GM21381 (cell line): ENCODE results near the gene RTL1.

Experiments
- ATAC-seq: cut with Tn5 transposase; IDR thresholded peaks from one replicate; pipeline ENCODE4 v1.9.1; 2021; ENCODE audit warnings: mild to moderate bottlenecking, moderate library complexity; ENCODE audit not compliant: unreplicated experiment

The RTL1 gene

DNA sequence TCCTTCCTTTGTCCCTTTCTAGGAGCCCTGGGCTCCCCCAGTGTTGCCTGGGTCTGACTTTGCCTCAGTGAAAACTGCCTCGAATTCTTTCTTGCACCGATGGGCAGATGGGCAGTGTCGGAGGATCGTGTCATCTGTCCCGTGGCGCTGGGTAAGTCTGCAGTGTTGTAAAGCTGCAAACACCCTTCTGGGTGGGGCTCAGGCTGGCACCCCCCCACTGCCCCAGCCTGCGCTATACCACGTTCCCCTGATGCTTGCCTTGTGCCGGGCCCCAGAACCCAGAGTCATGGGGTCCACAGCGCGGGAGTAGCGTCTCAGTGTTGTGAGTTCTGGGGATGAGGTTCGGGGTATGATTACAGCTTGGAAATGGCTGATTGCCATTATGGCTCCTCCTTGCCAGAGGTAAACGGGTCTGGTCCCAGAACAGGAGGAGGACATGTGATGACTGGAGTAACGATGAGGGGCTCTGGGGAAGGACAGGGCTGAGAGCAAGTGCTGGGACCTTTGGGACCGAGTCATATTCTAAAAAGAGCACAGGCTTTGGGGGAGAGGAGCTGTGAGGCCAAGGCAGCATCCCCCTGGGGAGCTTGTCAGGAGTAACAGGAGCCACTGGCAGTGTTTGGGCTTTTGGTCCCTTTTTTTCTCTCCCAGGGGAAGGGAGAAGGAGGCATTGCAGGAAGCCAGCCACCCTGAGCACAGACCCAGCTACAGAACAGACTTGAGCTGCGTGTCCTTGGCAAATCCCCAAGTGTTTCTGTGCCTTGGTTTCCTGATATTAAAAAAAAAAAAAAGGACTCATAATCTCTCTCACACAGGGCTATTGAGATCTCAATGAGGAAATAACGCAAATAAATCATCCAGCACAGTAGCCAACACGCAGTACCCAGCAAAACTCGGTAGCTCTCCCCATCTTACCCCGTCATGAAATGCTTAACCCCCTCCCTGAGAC lies 4.3 kb downstream of the RTL1 start:
- ATAC-seq, result no peak

DNA sequence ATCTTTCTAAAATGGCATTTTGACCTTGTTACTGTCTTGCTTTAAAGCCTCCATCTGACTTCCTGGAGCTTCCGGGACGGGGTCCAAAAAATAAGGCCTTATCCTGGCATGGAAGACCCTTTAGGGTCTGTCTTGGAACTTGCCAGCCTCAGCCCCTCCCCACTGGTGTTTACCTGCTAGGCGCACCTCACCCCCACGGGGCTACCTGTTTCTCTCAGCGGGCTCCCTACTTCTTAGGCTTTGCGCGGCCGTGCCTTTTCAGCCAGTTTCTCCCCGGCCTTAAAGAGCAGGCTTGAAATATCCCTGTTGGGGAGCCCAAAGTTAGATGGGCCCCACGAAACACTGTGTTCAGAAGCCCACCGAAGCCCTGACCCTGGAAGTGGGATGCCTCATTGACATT lies 5.1 kb downstream of the RTL1 start:
- ATAC-seq, result no peak

DNA sequence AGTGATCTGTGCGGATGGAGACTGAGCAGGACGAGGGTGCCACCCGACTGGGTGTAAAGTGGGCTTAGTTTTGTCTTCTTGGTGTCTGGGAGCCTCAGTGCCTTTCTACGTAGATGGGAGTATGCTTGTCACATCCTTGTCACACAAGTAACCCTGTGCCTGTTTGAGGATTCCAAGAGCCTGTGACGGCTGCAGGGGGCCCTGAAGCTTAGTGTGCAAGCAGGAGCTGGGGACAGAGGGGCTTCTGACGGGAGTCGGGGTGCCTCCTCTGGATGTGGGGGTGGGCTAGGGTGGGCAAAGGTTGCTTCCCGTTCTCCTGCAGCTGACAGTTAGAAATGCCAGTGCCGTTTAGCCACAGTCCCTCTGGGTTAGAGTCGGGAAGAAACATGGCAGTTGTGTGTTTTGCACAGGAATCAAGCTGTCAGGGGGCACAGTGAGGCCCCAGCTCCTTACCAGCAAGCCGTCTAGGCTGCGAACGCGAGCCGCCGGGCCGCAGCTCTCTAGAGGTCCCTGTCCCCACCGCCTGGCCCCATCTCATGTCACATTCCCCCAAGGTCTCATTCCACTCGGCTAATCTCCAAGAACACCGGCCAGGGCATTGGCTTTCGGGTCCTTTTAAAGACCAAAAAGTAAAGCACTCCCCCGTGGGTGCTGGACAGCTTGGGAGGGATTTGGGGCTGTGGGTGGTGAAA lies 7.0 kb downstream of the RTL1 start:
- no peak for ATAC-seq

DNA sequence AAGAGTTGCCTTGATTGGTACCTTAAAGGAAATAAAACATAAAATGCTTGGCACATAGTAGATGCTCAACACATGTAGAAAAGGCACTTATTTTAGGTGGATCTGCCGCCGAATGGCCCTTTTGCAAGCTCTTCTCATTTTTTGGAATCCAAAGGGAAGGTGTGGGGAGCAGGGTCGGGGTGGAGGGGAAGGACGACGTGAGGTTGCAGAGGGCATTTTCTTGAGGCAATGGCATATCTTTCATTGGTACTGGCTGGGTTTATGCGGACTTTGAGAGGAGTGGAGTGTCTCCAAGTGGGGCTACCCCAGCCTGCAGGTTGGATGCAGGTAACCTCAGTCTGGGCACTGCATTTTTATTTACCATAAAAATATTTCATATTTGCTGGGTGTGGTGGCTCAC lies 8.1 kb downstream of the RTL1 start:
- ATAC-seq, result no peak

DNA sequence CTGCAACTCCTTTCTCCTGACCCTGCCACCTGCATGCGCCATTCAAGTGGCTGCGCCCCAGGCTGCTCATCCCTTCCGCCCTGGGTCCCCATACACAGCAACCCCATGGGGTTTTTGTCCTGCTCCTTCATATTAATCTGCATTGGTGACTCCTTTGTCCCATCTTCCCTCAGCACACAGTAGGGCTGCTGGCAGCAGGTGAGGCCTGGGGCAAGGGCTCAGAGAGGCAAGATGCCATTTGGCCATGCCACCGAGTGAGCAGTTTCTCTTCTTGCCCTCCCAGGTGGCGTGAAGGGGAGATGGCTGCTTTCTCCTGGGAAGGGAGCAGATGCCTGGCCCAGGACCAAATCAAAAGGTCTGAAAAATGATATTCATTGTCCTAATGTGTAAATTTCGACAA lies 9.1 kb downstream of the RTL1 start:
- ATAC-seq, result no peak

DNA sequence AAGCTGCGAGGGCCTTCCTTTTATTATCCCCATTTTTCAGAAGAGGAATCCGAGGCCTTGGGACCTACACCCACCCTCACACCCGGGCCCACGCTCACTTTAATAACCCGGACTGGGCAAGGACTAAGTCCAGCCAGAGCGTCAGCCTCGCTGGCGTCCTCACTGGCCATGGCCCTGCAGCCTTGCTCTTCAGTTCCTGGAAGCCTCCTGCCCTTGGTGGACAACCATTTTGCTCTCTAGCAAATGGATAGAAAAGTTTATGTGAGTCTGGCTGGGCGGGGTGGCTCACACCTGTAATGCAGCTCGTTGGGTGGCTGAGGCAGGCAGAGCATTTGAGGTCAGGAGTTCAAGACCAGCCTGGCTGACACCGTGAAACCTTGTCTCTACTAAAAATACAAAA lies 9.8 kb downstream of the RTL1 start:
- ATAC-seq, result no peak

DNA sequence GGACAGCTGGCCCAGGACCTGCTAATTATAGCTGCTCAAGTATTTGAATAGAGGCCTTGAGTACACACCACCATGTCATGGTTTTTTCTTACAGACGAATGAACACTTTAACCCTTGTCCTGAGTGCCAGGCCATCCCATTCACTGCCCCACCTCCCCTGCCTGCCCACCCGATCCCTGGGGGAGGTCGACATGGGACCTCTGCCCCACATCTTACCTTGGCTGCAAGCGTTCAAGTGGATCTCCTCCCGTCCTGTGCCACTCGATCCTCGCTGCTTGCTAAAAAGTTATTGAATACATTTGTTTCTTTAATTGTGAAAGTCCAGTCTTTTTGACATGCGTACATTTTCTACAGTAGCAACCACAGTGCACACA lies 10.3 kb downstream of the RTL1 start:
- ATAC-seq, result no peak

DNA sequence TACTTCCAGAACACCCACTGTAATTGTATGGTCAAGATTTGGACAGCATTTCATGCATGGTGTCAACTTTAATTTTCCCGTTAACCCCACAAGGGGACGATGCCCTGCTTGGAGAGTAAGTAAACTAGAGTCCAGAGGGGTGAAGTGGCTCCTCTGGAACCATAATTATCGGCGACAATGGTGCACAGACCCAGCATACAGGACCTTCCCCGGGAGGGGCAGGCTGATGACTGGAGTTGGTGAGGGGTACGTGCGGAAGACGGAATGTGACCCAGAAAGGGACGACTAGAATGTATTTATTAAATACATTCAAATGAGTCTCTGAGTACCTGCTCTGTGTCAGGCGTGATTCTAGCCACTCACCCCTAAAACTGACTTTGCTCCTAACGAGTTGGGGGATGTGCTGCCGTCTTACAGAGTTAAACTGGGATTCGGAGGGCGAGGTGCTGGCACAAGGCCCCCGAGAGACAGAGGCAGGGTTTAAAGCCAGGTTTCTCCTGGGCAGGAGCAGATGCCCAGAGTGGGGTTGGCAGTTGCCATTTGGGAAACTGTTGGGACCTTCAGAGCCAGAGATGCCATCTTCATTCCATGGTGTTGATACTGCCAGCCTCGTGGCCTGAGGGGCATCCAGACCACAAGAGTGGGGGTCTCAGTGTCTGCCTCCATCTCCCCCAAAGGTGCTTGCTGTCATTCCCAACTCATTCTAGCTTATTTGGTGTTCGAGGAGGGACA lies 10.9 kb downstream of the RTL1 start:
- ATAC-seq, result no peak

DNA sequence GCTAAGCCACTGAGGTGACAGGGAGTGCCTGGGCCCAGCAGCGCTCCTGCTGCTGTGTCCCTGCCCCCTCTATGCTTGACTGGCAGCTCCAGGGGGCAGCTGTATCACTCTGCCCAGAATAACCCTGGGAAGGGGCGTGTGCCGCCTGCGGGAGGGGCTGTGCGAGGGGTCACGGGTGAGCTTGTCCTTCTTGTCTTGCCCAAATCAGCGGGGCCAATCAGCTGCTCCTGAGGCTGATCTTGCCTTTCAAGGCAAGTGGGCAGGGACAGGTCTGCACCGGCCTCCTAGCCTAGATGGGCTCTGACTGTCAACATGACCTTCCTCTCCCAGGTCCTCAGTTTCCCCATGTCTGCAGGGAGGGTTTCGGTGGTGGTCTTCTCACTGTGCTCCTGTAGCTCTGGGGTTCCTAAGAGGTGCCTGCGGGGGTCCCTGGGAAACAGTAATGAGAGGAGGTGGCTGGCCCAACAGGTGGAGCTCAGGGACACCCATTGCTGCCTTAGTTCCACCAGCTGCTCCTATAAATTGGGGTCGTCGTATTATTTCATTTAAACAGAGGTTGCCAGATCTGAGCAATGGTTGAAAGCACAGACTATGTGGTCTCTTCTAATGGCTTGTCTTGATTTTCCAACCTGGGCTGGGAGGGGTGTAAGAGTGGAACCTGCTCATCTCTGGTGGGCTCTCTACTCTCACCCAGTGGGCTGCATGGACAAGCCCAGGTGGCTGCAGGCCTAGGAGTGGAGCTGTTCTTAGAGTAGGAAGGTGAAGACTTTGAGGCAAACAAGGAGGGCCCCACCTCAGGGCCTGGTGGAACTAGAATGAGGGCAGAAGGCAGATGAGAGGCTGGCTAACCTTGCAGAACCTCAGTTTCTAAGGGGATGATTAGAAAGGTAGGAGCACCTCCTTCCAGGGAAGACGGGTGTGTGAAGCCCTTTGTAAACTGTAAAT lies 11.7 kb downstream of the RTL1 start:
- no peak for ATAC-seq

DNA sequence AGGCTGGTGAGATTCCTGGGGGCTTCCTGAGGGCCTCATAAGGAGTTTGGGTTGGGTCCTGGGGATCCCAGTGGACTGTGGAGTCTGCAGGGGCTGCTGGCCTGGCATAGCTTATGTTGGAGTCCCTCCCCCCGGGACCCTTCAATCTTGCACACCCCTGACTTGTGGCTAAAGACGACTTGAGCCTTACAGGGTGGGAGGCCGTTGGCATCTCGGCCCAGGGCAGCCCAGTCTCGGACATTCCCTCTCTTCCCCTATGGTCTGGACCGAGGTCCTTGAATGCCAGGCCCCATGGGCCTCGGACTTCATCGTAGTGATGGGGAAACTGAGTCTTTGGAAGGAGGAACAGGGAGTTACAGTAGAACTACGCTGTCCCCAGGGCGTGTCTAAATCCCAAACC lies 12.5 kb downstream of the RTL1 start:
- ATAC-seq, result no peak

DNA sequence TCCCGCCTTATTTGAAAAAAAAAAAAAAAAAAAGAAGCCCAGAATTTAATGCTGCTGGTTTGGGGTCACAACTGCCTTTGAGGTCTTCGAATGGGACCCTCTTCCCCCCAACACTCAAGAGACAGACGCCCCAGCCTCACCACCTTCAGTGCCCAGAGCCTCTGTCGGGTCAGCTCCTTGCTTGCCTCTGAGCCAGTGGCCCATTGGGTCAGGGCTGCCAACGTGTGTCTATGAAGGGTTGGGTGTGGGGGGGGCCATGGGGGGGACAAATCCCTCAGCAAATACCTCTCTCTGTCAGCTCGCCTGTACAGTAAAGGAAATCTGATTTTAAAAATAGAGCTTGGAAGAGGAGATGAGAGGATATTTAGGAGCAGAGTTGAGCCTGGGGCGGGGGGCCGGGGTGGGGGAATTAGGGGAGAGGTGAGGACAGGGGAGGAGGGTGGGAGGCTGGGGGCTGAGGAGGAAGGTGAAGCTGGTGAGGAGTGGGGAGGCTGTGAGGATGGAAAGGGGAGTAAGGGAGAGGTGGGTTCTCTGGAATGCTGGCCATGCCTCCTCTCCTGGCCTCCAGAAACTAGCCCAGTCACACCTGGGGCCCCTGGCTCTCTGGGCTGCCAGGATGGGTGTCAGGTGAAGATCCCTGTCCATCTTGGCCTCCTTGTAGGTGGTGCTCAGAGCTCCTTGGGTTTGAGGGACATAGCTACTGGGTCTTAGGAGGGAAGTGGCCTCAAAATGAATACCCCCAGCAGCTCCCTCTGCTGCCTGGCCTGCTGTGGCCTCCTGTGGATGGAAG lies 13.3 kb downstream of the RTL1 start:
- no peak for ATAC-seq

DNA sequence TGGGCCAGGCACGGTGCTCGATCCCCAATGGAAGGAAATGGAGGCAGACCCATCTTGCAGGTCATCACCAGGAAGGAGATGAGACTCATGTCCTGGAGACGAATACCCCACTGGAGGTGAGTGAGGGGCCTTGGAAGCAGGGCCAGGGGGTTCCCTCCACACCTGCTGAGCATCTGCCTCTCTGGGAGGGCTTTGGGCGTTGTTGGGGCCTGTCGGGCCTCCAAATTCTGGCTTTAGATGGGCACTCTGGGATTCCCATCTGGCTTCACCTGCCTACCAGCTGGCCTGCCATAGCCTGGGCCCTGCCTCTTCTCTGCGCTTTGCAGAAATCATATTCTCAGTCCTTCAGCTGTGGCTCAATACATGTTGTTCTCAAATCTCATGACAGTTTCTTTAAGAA lies 13.9 kb downstream of the RTL1 start:
- no peak for ATAC-seq

DNA sequence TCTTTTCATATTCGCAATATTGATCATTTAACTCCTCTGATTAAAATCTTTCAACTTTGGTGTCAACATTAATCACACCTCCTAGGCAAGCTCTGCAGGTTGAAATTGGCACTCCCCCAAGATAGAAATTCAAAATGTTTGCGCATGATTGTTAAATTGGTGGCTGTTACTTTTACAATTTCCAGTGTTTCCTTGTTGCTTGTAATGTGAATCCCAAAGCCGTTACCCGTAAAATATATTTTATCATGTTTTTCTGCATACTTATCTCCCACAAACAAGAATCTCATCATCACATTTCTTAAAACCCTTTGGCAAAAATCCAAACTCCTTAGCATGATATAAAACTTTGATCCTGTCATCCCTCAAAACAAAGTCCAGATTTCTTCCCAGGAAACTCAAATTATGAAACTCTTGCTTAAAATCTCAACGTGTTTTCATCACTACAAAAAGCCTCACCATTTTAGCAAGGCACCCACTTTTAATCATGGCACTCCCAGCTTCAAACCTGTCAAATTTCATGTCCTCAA lies 14.7 kb downstream of the RTL1 start:
- no peak for ATAC-seq

DNA sequence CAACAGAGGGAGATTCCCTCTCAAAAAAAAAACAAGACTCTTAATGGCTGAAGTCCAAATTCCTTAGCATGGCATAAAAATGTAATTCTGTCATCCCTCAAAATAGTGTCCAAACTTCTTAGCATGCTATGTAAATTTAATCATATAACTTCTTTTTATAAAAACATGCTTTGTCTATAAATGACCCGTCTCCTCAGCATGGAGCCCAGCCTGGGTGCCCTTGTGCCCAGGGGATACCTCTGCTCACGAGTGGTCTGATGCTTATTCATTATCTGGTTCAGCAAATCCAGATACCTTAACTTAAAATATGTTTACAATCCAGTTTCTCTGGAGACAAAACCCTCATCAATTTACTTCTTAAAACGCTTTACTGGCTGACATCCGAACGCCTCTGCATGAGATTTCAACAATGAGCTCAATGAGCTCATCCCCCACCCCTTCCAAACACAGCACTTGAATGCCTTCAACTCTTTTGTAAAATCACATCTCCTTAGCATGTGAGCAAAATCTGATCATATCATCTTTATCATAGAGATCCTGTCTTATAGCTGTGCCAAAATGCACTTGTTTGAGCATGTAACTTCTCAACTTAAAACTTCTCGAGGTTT lies 15.7 kb downstream of the RTL1 start:
- ATAC-seq, result no peak

DNA sequence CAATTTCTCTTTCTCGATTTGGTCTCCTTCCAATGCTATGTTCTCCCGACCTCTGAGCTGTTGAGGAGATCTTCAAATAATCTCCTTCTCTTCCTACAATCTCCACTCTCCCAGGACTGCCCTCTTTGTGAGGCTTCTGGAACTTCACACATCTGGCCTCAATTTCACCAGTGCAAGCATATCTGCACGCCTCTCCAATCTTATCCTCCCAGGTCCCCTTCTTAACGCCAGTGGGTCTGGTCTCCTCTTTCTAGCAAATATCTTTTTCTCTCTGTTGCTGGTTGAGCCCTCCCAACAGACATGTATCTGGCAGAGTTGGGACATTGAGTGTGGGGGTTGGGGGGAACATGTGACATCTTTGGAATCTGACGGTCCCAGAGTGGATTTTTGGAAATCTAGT lies 17.9 kb downstream of the RTL1 start:
- ATAC-seq, result no peak

DNA sequence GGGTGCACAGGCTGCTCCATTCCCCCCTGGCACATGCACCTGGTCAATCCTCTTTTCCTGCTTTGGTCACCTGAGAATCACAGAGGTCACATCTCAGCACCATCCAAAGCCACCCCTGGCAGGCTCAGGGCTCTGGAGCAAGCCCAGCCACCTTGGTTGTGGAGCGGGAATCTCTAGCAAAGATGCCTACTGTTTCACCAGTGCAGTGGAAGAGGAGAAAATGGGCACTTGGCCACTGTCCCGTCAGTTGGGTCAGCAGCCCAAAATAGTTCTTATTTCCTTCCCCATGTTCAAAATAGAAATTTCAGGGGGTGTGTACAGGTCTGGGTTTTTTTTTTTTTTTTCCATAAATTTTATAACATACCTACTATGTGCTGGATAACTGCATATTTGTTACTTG lies 18.3 kb downstream of the RTL1 start:
- no peak for ATAC-seq

DNA sequence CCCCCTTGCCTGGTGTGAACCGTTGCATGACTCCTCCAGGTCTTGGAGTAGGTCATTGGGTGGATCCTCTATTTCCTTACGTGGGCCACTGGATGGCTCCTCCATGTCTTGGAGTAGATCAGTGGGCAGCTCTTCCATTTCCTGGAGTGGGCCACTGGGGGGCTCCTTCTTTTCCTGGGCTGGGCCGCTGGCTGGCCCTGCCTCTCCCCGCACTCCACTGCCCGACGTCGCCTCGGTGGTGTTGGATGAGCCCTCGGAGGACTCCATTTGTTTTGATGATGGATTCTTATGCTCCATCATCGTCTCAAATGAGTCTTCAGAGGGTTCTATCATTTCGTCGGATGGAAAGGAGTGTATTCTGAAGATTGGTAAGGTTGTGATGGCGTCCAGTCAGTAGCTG lies 19.1 kb downstream of the RTL1 start:
- no peak for ATAC-seq

DNA sequence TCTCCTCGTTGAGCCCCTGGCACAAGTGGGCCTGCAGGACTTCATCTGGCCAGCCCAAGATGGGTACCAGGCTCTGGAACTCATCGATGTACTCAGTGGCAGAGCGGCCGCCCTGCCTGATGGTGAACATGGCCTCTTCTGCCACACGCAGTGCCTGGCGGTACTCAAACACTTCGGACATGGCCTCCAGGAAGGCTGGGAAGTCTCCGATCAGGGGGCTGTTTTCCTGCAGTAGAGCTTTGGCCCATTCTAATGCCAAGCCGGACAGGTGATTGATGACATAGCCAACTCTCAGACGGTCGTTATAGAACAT lies 19.8 kb downstream of the RTL1 start:
- ATAC-seq, result no peak

DNA sequence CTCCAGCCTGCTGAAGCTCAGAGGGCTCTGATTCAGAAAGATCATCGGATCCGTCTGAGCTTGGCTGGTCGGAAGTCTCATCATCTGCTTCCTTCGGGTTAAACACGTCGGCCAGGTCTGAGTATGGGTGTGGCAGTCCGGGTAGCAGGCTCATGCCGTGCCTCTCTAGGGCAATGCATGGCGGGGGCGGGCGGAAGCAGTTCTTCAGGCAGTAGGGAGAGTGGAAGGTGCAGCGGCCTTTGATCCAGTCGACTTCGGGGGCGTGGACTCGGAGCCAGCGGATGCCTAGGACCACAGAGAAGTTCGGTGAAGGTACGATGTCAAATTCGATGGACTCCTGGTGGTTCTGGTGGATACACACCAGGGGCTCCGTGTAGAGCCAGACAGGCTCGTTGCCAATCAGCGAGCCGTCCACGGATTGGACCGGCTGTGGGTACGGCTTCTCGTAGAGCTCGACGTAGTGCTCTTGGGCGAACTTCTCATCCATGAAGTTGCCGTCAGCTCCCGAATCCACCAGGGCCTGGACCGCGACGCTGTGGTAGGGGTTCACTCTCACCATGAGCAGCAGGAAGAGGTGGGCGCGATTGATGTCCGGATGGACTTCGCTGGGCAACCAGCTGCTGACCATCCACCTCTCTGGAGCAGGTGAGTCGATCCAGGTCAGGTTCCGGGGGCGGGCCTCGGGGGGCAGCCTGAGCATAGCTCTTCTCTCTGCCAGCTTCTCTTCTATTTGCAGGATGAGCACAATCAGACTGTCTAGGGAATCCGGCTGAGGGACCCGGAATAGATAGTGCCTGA lies 20.3 kb downstream of the RTL1 start:
- ATAC-seq, result no peak
